OCI-LY1 (cell line): ENCODE data around the gene TRANK1.

Experiments
- CTCF ChIP-seq: fragments of 200-600 bp; sonication (generic), shearing (Covaris generic); IDR thresholded peaks from 2 replicates; pipeline ENCODE4 v1.5.1; 2017; ENCODE audit warnings: mild to moderate bottlenecking, antibody characterized with exemption, low read length, moderate library complexity, mixed read lengths
- EZH2 ChIP-seq: fragments of 200-600 bp; sonication (generic), shearing (Covaris generic); IDR thresholded peaks from 2 replicates; pipeline ENCODE4 v1.8.0; 2017; ENCODE audit warnings: borderline replicate concordance, mixed run types, mild to moderate bottlenecking, antibody characterized with exemption, low read length, moderate library complexity, mixed read lengths

- TF ChIP-seq CTCF: no peak
- TF ChIP-seq EZH2: no peak
Observed at GRCh38 chr3:36891701-36892160, 53.1 kb downstream of the TRANK1 start.
